ENCODE data around the gene COL6A1.

DNA sequence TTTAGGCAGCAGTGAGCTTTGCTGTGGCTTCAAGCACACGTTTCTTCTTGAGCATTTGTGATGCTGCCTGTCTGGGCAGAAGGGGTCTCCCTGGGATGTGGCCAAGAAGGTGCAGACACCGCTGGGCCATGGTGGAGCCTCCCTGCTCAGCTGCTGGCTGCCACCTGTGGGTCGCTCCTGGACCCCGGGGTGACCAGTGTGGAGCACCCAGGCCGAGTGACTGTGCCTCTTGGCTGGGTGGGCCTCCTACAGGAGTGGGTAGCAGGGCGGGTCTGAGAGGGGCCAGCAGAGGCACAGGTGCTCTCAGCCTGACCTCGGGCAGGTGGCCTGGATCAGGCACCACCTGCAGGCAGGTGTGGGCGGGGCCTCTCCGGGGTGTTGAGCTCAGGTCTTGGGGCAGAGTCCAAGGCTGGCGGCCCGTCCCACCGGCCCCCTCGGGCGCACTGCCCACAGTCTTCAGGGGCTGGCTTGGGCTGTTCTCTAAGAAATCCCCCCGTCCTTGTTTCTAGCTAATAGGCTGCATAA is 42.0 kb upstream of the COL6A1 start:
- TF ChIP-seq, protein P1, sequence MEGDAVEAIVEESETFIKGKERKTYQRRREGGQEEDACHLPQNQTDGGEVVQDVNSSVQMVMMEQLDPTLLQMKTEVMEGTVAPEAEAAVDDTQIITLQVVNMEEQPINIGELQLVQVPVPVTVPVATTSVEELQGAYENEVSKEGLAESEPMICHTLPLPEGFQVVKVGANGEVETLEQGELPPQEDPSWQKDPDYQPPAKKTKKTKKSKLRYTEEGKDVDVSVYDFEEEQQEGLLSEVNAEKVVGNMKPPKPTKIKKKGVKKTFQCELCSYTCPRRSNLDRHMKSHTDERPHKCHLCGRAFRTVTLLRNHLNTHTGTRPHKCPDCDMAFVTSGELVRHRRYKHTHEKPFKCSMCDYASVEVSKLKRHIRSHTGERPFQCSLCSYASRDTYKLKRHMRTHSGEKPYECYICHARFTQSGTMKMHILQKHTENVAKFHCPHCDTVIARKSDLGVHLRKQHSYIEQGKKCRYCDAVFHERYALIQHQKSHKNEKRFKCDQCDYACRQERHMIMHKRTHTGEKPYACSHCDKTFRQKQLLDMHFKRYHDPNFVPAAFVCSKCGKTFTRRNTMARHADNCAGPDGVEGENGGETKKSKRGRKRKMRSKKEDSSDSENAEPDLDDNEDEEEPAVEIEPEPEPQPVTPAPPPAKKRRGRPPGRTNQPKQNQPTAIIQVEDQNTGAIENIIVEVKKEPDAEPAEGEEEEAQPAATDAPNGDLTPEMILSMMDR (conservative IDR thresholded peaks at IDR 0.05 in 1 of 2, IDR thresholded peaks at IDR 0.05 in 1 of 2; ENCODE audit: low read depth in 1 of 2, low read length in 2 of 2): no peak
- TF ChIP-seq EZH2 (IDR thresholded peaks at IDR 0.05; ENCODE audit: low read length, missing control alignments): no peak
